HG03354 (cell line): ENCODE measurements around the gene PTPRT.

Source experiments
- ATAC-seq: cut with Tn5 transposase; IDR thresholded peaks from one replicate; pipeline ENCODE4 v1.9.1; 2021; ENCODE audit warnings: mild to moderate bottlenecking; ENCODE audit not compliant: unreplicated experiment, poor library complexity, severe bottlenecking

Gene PTPRT

DNA sequence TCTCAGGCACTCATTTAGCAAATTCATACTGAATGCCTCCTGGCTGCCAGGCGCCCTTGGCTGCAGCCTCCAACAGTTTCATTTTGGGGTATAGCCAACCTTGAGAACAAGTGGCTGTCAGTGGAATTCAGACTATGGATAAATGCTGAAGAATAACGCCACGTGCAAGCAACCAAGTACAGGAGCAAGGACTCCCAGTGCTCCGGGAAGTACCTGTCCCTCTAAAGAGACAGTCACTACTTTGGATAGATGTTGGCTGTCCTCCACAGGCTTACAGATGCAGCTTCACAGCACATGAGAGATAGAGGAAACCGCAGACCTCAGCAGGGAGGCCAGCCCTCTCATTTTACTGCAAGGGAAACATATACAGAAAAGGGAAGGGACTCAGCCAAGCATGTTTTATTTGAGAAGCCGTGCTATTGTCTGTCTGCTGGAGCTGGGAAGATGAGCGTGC lies 658.2 kb downstream of the PTPRT start:
- ATAC-seq, result no peak

DNA sequence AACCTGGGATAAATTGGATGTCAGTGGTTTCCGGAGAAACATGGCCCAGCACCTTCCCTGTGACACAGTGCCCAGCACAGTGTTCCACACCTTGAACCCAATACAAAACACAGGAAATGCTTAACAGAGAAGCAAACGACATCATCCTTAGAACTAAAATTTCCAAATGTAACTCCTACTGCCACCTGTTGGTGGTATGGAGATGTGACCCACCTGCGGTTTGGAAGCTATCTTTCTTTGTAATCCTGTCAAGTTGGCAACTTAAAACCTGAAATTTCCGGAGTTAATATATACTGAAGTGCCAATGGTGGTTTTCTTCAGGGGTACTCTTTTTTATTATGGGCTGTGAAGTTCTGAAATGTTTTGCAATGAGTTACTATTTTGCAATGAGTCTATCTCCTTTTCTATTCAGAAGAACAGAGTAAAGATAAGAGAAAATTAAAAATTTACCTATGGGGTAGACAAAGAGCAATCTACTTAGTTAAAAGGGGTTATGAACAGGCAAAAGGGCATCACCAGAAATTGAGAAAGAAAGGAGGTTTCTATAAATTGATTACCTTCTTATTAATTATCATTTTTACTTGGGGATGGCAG lies 658.8 kb downstream of the PTPRT start:
- ATAC-seq, result no peak

DNA sequence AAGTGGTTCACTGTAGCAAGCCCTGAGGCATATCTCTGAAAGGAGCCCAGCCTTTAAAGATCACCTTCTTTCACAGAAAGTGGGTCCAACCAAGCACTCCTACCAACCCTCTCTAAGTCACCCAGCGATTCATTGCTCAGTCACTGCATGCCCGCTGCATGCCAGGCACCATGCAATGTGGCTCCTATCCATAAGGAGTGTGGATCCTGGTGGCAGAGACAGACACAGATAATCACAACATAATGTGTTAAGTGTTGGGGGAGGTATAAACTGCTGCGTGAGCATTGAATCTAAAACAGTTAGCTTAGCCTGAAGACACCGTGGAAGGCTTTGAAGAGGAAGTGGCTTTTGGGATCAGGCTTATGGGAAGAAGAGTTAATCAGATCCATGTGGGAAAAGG lies 659.5 kb downstream of the PTPRT start:
- no peak for ATAC-seq

DNA sequence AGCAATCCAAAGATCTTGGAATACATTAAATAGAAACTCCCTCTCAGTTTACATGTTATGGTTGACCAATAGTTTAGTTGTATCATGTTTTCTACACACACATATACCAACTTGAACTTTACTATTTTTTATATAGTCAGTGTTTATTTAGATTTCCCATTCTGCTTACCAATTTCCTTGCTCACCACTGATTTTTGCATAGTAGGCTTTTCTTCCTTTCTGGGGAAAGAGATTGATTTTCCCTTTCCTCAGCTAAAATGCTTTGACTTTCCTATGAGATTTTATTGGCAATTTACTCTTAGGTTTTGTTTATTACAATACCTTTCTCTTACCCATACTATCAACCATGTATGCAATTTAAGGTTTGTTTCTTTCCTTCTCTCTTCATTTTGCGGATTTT lies 665.6 kb downstream of the PTPRT start:
- no peak for ATAC-seq

DNA sequence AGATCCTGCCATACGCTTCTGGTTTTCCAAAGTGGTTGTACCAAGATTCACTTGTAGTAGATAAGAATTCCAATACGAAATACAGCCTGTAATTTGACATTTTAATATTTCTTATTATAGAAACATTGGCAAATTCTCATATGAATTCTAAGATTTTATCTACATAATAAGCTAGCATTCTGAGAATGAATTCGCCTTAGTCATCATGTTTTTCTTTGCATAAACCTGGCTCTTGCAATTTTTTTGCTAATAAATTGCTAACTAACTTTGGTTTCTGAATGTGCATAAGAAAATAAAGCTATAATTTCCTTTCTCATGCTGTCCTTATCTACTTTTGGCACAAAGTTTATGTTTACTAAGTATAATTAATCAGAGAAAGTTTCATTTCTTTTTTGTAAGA lies 673.0 kb downstream of the PTPRT start:
- ATAC-seq, result no peak

DNA sequence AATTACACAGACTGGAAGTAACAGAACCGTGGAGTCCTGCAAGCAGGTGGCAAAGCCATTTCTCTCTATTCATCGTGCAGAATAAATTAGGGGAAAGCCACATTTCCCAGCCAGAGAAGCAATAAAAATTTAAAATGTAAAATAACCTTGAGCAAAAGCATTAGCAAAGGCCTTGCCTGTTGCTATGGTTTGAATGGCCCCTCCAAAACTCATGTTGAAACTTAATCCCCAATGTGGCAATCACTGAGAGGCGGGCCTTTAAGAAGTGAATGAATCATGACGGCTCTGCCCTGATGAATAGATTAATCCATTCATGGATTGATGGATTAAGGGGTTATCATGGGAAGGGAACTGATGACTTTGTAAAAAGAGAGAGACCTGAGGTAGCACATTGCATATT lies 679.0 kb downstream of the PTPRT start:
- ATAC-seq, result no peak

DNA sequence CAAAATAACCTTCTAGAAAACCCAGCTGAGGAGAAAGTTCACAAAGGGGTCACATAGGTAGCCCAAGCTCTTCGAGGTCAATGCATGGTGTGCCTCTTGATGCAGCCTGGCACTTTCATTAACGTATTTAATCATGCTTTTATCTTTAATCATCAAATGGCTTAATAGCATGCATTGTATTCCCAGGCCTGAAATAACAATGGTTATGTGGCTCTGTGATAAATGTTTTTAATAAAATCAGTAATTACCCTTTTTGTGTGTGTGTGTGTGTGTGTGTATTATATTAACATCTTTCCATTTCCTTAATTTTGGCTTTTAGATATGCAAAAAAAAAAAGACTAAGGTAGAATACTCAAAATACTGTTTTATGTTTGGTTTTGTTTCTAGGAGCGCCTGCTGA lies 681.8 kb downstream of the PTPRT start:
- ATAC-seq, result no peak

DNA sequence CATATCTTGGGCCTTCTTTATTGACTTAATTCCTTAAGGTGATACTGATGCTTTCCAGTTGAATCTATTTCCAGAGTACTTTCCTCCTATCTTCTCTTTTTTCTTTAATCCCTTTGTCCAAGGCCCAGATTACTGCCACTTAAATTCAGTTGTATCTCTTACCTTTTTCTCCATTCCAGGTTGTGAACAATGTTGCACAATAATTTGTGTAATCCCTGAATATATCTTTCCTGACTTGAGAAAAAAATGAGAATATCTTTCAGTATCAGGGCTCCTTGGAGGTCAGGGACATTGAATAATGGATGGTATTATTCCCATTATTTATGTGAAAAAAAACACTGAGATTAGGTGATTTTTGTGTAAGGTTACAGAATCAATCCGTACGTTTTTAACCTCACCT lies 683.3 kb downstream of the PTPRT start:
- no peak for ATAC-seq

DNA sequence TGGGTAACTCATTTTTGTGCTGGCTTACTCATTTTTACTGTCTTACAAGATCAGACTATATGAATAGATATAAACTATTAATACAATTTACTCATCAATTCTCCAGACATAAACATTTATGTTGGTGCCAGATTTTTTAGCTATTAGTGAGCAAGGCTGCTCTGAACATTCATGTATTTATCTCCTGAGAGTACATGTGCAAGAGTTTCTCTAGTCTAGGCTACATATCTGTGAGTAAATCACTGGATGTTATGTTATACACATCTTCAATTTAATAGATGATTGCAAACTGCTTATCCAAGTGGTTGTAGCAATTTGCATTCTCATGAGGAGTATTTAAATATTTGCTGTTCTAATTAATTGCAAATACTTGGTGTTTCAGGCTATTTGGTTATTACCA lies 687.1 kb downstream of the PTPRT start:
- ATAC-seq, result no peak

DNA sequence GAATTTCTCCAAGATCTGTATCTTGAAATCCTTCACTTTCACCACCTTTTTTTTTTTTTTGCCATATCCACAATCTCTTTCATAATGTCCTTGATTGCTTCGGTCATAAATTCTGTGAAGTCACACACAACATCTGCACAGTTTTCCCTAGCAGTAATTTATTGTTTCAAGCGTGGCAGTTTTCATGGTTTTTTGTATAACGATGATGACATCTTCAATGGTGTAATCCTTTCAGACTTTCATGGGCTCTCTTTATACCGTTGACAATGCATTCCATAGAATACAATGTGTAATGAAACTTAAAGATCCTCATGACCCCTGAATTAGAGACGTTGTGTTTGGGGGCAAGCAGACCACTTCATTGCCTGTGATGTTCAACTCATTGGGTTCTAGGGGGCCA lies 693.1 kb downstream of the PTPRT start:
- no peak for ATAC-seq

DNA sequence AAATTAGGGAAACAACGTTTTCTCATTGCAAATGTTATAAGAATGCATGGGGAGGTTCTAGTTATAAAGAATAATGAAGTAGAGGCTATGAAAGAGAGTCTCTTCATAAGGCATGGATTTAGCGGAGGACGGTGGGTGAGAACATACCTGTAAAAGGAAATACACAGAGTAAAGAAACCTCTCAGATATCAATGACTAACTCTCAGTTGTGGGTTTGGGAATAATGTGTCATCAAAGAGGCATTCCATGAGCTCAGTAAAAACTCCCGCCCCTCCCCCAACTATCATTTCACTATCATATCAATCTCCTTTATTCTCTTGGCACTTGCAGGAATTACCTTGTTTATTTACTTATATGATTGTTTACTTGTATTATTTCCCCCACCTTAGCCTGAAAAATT lies 695.4 kb downstream of the PTPRT start:
- no peak for ATAC-seq

DNA sequence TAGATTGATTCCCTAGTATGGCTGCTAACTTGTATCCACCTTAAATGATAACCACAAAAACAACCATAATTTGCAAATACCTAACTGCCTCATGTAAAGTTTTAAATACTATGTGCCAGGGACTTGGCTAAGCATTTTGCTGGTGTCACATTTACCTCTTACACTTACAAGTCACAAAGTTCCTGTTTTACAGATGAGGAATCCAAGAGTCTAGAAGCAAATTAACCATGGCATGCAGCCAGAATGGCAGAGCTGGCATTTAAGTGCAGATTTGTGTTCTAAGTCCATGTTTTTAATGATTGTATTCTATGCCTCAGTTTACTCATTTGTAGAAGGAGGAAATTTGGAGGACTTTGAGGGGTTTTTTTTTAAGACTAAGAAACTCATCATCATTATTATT lies 696.7 kb downstream of the PTPRT start:
- ATAC-seq, result no peak

DNA sequence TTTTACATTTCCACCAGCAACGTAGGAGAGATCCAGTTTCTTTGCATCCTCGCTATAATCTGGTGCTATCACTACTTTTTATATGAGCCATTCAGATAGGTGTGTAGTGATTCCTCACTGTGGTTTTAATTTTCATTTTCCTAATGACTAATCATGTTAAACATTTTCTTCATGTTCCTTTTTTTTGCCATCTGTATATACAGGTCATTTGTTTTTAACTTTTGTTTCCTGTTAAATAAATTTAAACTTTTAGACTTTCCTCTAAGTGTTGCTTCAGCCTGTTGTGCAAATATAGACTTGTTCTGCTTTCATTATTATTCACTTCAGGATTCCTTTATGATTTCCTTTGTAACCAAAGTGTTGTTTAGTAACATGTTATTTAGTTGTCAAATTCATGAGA lies 697.4 kb downstream of the PTPRT start:
- peak; percentile 81 for ATAC-seq

DNA sequence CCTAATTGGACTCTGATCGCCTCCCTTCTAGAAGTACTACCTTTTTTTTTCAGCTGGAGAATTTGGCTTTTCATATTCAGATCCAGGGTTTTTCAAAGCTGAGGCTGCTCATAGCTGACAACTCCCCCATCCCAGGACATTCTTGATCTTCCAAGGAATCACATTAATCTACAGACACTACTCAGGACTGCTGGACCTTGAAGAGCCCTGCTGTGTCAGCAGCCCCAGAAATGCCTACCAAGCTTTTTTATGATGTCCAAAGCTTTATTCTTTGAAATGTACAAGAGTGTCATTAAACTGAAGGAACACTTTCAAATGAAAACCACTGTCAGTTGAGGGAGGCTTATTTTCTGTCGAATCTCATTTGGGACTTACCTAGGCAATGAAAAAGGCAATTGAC lies 704.1 kb downstream of the PTPRT start:
- no peak for ATAC-seq

DNA sequence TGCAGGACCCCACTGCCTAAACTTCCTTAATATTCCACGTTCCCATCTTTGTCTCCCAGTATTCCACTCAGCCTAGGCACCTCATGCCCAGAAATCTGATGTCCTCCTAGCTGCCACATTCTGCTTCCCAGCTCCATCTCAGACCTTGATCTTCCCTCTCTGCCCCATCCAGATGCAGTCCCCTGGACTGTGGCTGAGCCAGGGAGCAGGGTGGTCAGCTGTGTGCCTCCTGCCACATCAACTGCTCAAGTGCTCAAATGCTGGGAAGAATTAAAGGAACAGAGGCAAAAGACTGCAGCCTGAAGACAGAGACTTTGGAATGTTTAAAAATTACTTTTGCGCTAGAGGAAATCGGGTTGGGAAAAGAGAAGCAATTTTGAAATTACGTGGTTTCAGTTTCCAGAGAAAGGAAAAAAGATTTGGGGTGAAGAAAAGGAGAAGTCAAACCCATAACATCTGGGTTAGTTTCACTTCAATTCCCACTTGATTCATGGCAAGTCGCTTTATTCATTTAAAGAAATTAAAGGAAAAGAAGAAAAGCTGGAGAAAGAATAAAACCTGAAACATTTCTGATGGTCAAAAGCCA lies 704.8 kb downstream of the PTPRT start:
- no peak for ATAC-seq

DNA sequence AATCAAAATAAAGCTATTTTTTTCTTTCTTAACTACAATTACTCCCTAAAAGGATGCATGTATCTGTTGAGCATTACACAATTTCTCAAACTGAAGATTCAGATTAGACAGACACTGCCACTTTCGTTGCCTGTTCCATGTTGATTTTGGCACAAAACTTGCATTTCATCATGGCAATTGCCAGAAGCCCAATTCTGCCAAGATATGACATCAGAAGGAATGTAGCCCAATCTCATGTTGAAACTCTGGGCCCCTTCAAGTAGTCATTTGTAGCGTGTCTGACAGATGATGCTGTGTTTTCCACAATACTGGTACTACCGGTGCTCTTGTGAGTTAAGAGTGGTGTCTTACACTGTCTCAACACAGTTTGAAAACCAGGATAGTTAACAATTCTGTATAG lies 705.4 kb downstream of the PTPRT start:
- ATAC-seq, result no peak

DNA sequence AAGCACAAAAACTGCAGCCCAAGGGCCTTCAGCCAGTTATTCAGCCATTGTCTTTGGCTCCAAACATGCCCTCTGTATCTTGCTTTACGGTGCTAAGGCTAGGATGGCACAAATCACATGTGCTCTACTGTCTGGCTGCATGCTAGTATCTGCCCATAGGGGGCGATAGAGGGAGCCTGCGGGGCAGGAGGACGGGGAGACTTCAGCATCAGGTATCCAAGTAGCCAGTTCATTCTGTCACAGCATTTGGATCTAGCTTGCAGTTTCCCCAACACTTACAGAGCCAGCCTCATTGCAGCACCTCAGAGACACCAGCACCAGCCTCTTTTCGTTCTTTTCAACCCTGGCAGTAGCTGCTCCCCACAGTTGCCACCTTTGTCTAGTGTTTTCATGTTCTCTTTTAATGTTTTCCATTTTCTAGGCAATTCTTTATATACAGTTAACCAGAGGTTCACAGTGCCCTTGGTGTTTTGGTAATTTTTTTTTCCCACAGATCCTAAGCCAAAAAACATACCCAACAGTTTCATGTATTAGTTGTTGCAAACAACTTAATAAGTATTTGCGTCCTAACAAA lies 705.9 kb downstream of the PTPRT start:
- no peak for ATAC-seq

DNA sequence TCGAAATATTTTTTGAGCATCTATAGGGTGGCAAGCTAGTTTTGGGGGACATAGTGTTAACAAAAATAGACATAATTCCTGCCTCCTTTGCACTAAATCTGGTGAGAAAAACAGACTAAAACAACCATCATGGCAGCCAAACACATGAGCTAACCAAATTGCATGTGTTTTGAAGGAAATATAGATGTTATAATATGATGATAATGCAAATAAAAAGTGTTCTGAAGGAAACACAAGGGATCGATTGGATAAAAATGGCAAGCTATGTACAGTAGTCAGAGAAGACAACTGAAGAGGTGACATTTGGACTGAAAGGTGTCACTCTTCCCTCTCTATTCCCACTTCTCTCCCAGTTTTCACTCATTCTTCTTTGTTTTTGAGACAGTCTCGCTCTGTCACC lies 706.9 kb downstream of the PTPRT start:
- no peak for ATAC-seq

DNA sequence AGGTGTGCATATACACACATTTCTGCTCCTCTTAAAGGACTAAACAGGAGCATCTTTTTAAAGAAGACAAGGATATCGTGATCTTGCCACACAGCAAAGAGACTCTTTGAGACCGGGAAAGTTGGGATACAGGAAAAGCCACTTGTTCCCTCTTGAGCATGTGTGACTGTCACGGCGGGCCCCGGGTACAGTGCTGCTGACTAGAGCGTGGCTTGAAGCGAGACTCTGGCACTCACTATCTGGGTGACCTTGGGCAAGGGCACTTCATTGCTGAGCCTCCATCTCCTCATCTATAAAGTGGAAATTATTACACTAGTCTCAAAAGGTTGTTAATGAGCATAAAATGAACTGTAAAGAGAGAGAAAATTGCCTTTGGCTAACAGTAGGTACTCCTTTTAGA lies 713.9 kb downstream of the PTPRT start:
- ATAC-seq, result no peak

DNA sequence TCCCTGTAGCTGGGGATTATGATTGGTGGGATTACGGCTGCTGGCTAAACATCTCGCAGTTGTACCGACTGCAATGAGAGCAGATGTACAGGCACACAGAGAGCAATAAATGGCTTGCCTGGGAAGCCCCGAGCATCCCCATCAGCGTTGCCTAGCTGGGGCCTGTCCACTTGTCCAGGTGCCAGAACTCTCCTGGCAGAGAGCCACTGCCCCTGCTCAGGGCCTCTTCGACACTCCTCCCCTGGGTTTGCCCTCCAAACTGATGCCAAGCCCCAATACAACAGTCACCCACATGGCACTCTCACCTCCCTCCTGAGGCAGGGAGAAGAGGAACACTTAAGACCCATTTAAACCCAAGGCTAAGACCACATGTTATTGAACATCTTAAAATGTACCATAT lies 715.1 kb downstream of the PTPRT start:
- ATAC-seq, result no peak

DNA sequence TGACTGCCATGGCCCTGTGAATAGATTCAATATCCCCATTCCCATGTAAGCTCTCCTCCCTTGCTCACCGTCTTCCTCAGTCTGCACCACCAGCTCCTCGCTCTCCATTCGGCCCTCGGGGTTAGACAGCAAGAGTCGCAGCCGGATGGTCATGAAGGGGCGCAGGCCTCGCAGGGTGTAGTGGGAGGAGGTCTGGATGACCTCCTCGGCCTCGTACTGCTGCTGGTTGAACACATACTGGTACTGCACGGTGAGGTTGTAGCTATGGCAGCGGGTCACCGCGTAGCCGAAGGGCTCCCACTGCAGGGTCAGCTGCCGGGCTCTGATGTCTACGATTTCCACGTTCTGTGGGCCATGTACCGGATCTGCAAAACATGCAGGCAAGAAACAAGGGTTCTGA lies 717.5 kb downstream of the PTPRT start:
- no peak for ATAC-seq
